ENCODE data around the gene DYNLT3.

DYNLT3 gene

DNA sequence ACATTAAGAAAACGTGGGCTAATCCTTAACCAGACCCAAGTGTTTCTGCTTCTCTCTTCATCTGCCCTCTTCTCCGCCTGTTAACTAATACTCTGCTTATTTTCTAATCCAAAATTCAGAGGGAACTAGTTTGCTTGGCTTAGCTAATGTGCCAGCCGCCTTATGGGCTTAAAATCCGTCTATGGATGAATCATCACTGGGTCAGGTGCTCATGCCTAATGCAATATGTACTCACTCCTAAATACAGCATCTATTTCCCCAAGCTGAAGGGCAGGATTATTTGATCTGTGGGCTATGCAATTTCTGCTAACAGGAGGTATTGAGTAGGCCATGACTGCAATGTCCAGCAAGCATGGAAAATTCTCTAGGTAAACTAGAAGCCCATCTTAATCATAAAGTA lies 12.4 kb downstream of the DYNLT3 start:
- no peak for DNase-seq

GRCh38 chrX:37830371-37830770 lies 17.0 kb downstream of the DYNLT3 start:
- DNase-seq: no peak

- no peak for DNase-seq
These were observed 17.6 kb downstream of the DYNLT3 start for GRCh38 chrX:37829721-37830120.

- DNase-seq: peak; percentile 16
These were observed 22.0 kb downstream of the DYNLT3 start for GRCh38 chrX:37825215-37825842.

DNA sequence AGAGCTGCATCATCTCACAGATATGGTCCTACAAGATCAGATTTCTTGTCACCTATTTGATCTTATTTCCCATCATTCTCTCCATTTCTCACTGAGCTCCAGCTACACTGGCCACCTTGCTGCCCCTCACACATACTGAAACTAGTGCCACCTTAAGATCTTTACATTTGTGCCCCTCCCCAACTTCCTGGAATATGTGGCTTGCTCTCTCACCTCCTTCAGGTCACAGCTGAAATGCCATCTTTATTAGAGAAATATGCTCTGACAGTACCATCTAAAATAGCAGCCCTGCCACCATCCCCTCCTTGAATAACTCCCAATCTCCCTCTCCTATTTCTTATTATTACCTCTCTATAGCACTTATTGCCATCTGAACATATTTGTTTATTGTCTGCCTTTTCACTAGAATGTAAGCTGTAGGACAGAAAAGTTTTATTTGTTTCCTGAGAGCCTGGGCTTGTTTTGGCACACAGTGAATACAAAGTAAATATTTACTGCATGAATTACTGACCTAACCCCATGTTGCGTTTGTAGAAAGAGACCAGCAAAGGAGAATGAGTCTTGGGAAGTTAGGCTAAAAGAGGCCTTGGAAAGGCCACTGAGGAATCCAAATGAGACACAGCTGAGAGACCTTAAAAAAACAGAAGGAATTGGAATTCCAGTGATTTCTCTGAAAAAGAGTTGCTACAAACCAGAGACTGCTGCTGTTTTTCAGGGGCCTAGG lies 22.7 kb downstream of the DYNLT3 start:
- DNase-seq: no peak

DNA sequence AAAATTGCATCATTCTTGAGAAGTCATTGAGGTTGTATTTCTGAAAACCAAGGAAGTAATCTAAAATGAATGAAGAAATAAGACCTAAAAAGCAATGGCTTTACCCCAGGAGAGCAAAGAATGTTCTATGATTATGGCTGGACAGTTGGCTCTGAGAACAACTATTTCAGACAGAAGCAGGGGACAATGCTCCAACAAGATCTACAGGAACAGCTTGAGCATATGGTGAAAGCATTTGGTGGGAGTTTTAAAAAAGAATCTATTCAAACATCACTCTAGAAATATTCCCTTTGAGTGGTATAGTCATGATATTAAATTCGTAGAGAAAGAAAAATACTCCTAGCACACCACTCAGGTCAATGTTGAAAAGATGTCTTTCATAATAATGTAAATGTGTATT lies 26.7 kb downstream of the DYNLT3 start:
- DNase-seq: no peak

DNA sequence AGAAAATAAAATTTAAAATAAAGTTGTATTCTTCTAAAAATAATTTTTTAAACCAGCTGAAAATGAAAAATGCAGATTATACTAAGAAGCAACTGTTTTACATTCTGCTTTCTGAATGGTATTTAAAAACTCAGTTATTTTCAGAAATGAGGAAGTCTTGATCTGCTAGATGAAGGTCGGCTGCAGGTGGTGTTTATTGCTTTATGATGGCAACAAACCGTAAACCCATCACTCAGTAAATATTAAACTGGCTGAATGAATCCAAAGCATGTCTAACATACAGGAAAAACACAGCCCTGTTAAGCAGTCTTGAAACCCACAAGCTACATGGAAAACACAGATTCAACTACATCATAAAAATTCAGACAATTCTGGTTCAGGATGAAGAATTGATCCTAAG lies 29.3 kb downstream of the DYNLT3 start:
- DNase-seq: no peak

DNA sequence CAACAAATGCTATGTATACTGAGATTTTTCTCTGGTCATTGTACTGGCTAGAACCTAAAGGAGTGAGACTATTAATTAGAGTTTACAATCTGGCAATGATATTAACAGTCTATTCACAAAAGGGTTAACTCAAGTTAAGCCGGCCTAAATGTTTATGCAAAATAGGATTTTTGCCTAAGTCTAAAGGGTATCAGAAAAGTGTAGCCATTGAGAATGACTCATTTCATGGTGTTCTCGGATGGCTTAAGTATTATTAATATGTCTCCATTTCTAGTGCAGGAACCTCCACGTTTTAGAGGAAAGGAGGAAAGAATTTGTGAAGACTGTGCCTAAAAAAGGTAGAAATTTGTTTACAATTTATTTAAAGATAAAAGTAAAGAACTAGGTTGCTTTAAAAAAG lies 29.8 kb downstream of the DYNLT3 start:
- no peak for DNase-seq

- no peak for DNase-seq
These were observed 30.2 kb downstream of the DYNLT3 start for GRCh38 chrX:37817176-37817575.

DNA sequence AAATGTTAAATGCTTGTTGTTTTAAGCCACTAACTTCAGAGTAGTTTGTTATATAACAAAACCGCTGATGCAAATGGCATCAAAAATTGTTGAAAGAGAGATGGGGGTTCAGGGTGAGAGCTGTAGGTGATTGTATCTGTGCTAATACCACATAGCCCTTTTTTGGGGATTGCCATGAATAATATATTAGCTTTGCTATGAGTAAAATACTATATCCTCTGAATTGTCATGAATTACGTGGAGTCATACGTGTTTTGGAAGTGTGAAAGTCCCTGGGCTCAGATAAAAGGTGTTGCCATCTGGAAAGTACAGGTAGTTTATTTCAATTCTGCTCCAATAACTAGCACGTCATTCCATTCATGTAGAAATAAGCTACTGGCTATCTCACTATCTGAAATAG lies 30.6 kb downstream of the DYNLT3 start:
- DNase-seq: no peak

DNA sequence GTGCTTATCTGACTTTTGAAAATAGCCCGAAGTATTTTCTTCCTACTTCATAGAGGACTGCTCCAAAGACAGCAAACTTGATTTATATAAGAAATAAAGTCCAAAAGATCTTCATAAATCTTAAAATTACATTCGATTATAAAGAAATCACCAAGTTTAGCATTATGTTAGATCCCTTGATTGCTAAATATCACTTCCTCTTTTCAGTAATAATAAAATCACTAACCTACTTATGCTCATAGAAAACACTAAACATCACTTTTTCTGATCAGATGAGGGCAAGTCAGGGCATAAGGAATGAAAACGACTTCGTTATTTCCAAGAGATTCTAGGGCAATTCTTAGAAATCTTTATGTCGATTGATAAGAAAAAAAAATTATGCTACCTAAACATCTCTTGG lies 32.0 kb downstream of the DYNLT3 start:
- no peak for DNase-seq

DNA sequence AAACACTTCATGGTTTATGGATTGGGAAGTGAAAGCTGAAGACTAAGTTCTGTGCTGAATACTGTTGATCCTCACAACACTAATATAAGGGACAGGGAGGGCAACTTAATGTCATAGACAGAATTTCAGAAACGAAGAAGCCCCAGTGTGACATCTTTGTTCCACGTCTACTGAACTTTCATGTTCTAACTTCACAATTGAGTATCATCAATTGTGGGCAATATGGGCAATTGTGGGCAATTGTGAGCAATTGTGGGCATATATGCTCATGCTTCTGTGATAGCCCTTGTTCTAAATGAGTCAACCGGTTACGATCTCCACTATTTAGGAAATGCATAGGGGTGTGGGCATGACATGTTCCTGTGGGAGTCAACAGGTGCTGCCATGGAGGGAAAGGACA lies 33.8 kb downstream of the DYNLT3 start:
- DNase-seq: no peak

- no peak for DNase-seq
These were observed 35.3 kb downstream of the DYNLT3 start for GRCh38 chrX:37812110-37812509.

- DNase-seq: no peak
These were observed 37.4 kb downstream of the DYNLT3 start for GRCh38 chrX:37809970-37810369.

GRCh38 chrX:37803057-37803456 lies 44.3 kb downstream of the DYNLT3 start:
- DNase-seq: no peak

DNA sequence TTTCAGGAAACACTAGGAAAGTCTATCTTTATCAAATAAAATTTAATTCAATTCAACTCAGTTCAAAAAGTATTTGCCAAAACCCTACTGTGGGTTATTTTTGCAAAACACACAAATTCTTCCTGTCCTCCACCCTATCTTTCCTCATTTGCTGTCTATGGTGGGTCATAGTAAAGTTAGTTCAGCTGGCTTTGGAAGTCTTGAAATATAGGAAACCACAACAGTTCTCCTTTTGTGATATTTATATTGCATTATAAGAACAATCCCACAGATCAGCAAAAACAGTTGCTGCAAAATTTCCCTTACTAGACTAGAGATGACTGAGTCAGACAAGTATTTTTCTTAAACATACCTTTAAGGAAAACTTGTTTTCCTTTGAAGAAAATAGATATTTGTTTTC lies 45.3 kb downstream of the DYNLT3 start:
- DNase-seq: no peak

GRCh38 chrX:37800717-37801116 lies 46.7 kb downstream of the DYNLT3 start:
- DNase-seq: no peak

- DNase-seq: no peak
These were observed 47.4 kb downstream of the DYNLT3 start for GRCh38 chrX:37799936-37800335.

GRCh38 chrX:37796805-37797204 lies 50.6 kb downstream of the DYNLT3 start:
- DNase-seq: no peak

- no peak for DNase-seq
These were observed 51.1 kb downstream of the DYNLT3 start for GRCh38 chrX:37796310-37796709.
